NCI-H2171 (cell line): ENCODE results near the gene CTNNA2.
A peak's percentile ranks its signal among the peaks of the same experiment; 100 is the strongest.
"Not testable (repeated sequence)": the region's sequence is repeated elsewhere in the genome, so short reads cannot be mapped to it uniquely, and the experiment has no call there.

Experiments used
- DNase-seq: peaks from one replicate; lab custom pipeline; 2025; lab: John Stamatoyannopoulos, UW

Gene CTNNA2

DNA sequence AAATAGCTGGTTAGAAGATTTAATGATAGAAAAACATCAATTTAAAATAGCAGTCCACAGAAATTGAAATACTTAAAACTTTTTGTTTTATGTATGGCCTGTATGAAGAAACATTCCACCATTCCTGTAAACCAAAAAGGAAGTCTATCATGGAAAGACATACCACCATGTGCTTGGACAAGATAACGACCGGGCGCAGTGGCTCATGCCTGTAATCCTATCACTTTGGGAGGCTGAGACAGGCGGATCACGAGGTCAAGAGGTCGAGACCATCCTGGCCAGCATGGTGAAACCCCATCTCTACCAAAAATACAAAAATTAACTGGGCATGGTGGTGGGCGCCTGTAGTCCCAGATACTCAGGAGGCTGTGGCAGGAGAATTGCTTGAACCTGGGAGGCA is 519.8 kb downstream of the CTNNA2 start:
- not testable (repeated sequence) for DNase-seq

- DNase-seq: no peak
These were observed 523.0 kb downstream of the CTNNA2 start for GRCh38 chr2:80035749-80036285.

DNA sequence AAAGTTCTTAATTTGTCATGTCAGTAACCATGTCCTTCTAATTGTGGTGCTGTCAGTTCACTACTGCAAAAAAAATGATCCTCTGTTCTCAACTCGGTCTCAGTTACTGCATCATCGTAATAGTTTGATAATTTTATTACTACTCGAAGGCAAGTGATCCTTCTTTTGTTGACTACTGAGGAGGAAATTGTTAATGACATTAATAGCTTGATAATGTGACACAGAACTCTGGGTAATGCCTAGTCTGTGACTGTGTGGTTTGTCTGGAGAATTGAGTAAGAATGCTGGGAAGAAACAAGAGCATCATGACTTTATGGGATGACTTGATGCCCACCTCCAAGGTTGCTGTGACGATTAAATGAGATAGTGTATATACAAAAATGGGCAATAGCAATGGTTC is 524.5 kb downstream of the CTNNA2 start:
- no peak for DNase-seq

DNA sequence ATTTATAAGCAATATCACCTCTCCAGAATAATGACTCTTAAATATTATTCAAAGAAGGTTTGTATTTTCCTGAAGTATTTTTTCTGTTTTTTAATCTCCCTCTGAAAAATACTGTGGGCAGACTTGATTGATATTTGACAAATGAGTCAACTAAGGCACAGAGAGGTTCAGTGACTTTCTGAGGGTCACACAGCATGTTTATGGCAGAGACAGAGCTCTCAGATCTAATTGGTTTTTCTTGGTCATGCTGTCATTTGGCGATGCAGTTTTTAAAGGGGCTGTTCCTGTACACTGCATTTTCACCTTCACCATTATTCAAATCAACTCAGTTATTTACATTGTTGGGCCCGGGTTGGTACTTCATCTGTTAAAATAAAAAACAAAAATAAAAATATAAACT is 527.4 kb downstream of the CTNNA2 start:
- DNase-seq: no peak

- no peak for DNase-seq
These were observed 529.8 kb downstream of the CTNNA2 start for GRCh38 chr2:80042635-80043034.

DNA sequence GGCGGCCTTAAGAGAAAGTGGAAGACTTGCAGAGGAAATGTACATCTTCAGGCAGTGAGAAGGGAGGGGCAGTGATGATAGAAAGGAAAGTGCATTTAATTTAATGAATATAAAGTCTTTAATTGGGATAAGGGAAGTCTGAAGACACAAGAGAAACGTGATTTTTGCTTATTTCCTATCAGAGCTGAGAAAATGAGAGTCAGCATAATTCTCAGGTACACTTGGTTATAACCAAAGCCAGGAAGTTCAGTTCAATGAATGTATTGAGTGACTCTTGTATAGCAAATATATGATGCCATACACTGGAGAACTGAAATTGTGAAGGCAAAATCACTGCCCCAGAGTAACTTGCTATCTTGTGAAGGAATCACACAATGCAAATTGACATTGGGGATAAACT is 535.4 kb downstream of the CTNNA2 start:
- DNase-seq: no peak

- peak; percentile 73 for DNase-seq
These were observed 537.4 kb downstream of the CTNNA2 start for GRCh38 chr2:80050246-80050645.

GRCh38 chr2:80053522-80054345 is 540.9 kb downstream of the CTNNA2 start:
- no peak for DNase-seq

- DNase-seq: no peak
These were observed 541.5 kb downstream of the CTNNA2 start for GRCh38 chr2:80054346-80054675.

GRCh38 chr2:80057956-80058355 is 545.1 kb downstream of the CTNNA2 start:
- no peak for DNase-seq

GRCh38 chr2:80058562-80058961 is 545.7 kb downstream of the CTNNA2 start:
- DNase-seq: no peak

DNA sequence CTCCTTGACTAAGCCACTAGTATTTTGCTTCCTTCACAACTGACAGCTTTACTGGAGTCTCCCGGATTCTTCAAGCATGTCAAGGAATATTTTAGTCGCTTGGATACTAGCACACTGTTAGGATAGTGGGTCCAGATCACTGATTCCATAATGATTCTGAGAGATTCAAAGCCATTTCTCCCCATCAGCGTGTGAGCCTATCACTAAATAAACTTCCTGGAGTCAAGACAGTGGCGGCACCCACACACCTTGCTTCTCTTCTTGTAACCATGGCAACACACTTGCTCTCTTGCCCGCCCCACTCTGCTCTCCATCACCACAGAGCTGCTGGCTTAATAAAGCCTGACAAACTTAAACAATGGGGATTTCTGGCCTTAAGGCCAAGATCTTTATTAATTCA is 546.6 kb downstream of the CTNNA2 start:
- DNase-seq: no peak

- DNase-seq: no peak
These were observed 549.0 kb downstream of the CTNNA2 start for GRCh38 chr2:80061881-80062280.

DNA sequence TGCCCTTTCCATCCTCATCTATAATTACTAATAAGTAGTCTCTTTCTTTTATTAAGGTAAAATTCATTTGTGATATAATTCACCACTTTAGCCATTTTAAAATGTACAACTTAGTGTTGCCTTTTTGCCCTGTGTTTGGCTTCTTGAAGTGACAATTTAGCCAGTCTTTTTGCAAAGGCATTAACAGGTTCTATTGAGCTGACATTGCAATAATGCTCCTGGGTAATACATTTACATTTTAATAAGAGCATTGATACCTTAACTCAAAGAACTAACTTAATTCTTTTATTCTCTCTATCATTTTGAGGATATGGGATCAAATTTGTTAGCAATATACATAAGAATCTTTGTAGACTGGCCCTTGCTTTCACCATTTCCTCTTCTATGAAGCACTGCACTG is 549.4 kb downstream of the CTNNA2 start:
- DNase-seq: no peak

DNA sequence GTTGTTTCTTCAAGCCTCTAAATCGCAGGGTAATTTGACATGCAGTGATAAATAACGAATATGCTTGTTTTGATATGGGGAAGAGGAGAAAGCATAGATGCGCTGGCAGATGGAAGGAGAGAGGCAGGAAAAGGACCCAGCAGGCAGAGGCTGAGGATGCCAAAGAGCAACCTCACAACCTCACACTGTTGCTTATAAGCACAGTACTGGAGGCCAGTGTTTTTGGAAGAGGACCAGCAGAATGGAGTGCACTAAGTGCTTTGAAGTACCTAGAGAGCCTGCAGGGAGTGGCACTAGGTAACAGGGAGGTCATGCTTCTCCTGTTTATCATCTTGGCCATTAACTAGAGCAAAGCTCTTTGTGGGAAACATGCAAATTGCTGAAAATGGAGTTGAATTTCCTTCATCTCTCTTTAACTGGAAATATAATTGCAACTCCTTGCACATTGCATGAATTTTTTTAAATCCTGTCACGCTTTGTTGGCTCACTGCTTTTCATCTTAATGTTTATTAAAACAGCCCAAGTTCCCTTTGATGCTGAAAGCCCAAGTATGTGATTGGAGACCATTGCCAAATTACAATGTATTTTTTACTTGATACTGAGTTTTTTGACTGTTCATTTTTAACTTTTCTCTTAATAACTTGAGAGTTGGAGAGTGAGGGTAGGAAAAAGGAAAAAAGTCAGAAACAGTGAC is 555.3 kb downstream of the CTNNA2 start:
- no peak for DNase-seq

GRCh38 chr2:80070587-80070986 is 557.7 kb downstream of the CTNNA2 start:
- DNase-seq: no peak

DNA sequence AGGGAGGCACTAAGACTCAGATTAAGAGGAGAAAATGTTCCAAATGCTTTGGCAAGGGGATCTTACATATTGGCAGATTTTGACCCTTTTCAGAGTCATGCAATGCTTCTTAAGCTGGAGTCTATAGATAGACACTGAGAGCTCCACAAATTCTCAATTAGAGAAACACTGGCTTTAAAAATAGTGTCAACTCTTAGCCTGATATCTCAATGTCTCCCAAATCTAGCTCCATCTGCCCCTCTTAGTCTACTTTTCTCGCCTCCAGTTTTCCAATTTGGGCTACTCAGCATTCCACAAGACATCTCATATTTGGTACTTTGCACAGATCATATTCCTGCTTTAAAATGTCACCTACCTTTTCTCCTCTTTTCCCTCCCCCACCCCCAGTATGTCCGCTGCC is 559.1 kb downstream of the CTNNA2 start:
- no peak for DNase-seq

GRCh38 chr2:80073134-80073561 is 560.3 kb downstream of the CTNNA2 start:
- peak; percentile 65 for DNase-seq

DNA sequence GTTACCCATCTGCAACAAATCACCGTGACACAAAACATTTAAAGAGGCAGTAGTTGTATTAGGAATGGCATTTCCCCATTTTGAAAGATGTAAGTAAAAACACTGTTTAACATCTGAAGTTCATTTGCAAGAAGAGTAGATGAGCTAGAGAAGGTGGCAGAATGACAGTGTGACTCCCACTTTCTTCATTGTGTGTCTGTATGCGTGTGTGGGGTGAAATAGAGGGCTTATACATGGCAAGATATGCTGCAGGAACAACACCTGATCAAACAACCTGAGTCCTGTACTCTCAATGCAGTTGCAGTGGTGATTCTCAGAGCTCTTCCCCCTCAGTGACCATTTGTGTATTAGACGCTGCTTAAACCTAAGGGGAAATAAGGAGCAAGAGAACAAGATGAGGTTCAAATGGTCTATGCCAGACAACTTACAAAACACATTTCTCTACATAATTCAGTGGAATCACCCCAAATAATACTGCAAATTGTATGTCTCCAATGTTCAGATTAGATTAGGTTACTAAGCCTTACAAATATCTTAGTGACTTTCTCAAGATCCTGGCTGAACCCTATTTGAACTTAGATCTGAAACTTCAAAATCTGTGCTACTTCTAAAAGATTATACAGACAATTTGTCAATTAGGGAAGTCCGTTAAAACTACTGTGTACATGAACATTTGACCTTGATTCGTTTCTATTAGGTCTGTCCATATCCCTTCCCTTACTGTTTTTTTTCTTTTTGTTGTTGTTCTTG is 561.6 kb downstream of the CTNNA2 start:
- no peak for DNase-seq

DNA sequence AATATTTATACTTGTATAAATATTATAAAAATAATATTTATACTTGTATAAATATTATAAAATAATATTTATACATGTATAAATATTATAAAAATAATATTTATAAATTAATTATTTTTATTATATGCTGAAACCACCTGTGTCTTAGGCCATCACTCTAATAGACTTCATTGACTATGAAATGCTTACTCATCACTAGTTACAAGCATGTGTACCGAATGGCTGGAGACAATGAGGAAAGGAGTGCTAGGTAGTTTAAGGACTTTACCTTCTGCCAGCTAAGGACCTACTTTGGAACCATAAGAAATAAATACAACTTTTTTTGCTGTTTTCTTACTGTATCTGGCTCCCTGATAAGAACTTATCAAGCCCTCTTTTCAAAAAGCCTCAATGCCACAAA is 562.9 kb downstream of the CTNNA2 start:
- no peak for DNase-seq

DNA sequence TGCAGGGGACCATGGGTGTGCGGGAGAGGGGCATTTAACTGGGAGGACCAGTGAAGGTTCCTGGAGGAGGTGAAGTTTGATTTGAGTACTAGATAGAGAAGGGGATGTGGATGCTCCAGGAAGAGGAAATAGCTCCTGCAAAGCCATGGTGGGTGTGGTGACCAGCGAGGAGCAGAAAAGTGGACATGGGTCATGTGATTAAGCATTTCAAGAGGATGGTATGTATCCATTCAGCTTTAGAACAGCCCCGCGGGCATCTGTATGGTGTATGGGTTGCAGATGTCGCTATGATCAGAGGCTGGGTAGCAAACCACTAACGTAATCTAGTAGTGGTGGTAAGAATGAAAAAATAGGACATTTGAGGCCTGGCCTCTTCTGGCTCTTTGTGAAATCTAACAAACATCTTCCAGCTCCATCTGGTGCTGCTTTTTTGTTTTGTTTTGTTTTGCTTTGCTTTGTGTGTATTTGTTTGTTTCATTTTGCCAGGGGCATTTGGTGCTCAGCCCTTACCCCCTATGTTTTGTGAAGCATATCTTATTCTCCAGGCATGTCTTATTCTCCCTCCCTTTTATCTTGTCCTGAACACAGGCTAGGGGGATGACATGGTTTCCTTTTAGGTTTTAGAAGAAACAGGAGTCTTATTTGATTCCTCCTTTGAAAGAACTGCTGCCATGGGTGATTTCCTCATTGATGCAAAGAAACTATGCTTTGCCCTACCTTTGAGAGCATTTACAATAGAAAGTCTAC is 565.6 kb downstream of the CTNNA2 start:
- no peak for DNase-seq

- no peak for DNase-seq
These were observed 568.1 kb downstream of the CTNNA2 start for GRCh38 chr2:80080957-80081356.
